GM19438 (cell line): ENCODE measurements around the gene KDM4D.
"Not testable (repeated sequence)": the region's sequence is repeated elsewhere in the genome, so short reads cannot be mapped to it uniquely, and the experiment has no call there.

Experiments
- ATAC-seq: cut with Tn5 transposase; IDR thresholded peaks from one replicate; pipeline ENCODE4 v1.9.1; 2021; ENCODE audit warnings: low read depth; ENCODE audit not compliant: unreplicated experiment

KDM4D gene

GRCh38 chr11:95025594-95025993 is 52.1 kb downstream of the KDM4D start:
- ATAC-seq, result not testable (repeated sequence)

- no peak for ATAC-seq
Measured at GRCh38 chr11:95028357-95028756, 54.8 kb downstream of the KDM4D start.

GRCh38 chr11:95033051-95033450 is 59.5 kb downstream of the KDM4D start:
- no peak for ATAC-seq

- no peak for ATAC-seq
Measured at GRCh38 chr11:95035316-95035715, 61.8 kb downstream of the KDM4D start.

- ATAC-seq, result not testable (repeated sequence)
Measured at GRCh38 chr11:95037356-95038035, 64.0 kb downstream of the KDM4D start.

GRCh38 chr11:95042239-95042638 is 68.7 kb downstream of the KDM4D start:
- no peak for ATAC-seq

GRCh38 chr11:95042906-95043305 is 69.4 kb downstream of the KDM4D start:
- no peak for ATAC-seq

- ATAC-seq, result no peak
Measured at GRCh38 chr11:95044010-95044409, 70.5 kb downstream of the KDM4D start.

- no peak for ATAC-seq
Measured at GRCh38 chr11:95045812-95046211, 72.3 kb downstream of the KDM4D start.
